ENCODE measurements around the gene PDIK1L.

DNA sequence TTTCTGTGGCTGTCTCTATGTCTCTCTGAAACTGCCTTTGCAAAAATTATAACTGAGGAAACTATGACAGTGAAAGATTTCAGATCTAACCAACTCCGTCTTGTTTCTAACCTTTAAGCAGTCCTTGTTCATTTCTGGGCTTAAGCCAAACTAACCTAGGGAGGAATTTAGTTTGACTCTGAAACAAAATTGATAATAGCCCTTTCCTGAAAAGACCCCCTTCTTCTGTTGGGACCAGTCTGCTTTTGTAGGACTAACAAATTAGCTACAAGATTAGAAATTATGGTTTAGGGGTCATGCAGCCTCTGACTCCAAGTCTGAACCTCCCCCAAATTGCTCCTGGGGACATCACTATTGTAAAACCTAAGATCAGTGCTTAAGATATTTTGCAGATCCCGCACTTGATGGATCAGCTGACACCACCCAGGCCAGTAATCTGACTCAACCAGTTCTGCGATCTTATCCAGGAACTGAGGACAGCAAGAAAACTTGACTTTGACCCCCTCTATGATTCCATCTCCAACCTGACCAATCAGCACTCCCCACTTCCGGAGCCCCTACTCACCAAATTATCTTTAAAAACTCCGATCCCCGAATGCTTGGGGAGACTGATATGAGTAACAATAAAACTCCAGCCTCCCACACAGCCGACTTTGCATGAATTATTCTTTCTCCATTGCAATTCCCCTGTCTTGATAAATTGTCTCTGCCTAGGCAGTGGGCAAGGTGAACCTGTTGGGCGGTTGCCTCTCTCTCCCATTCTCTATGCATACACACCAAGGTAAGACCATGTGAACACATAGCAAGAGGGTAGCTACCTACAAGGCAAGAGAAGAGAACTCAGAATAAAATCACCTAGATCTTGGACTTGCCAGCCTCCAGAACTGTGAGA lies 33.1 kb upstream of the PDIK1L start:
- TF ChIP-seq, protein P1, sequence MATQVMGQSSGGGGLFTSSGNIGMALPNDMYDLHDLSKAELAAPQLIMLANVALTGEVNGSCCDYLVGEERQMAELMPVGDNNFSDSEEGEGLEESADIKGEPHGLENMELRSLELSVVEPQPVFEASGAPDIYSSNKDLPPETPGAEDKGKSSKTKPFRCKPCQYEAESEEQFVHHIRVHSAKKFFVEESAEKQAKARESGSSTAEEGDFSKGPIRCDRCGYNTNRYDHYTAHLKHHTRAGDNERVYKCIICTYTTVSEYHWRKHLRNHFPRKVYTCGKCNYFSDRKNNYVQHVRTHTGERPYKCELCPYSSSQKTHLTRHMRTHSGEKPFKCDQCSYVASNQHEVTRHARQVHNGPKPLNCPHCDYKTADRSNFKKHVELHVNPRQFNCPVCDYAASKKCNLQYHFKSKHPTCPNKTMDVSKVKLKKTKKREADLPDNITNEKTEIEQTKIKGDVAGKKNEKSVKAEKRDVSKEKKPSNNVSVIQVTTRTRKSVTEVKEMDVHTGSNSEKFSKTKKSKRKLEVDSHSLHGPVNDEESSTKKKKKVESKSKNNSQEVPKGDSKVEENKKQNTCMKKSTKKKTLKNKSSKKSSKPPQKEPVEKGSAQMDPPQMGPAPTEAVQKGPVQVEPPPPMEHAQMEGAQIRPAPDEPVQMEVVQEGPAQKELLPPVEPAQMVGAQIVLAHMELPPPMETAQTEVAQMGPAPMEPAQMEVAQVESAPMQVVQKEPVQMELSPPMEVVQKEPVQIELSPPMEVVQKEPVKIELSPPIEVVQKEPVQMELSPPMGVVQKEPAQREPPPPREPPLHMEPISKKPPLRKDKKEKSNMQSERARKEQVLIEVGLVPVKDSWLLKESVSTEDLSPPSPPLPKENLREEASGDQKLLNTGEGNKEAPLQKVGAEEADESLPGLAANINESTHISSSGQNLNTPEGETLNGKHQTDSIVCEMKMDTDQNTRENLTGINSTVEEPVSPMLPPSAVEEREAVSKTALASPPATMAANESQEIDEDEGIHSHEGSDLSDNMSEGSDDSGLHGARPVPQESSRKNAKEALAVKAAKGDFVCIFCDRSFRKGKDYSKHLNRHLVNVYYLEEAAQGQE (IDR thresholded peaks at IDR 0.05; ENCODE audit: insufficient read depth in 1 of 2, low read depth in 2 of 2, low read length in 2 of 2) = no peak
- TF ChIP-seq SIN3A (IDR thresholded peaks at IDR 0.05; ENCODE audit: borderline replicate concordance, insufficient read depth, low read length) (no peak), POLR2AphosphoS5 (IDR thresholded peaks at IDR 0.05; ENCODE audit: low read depth, low read length) (no peak), TAF1 (IDR thresholded peaks at IDR 0.05; ENCODE audit: borderline replicate concordance, insufficient read depth, low read length) (no peak)
